Smooth muscle cell of the brain vasculature (primary cell): ENCODE data around the gene MAN1B1.

Experiments
- DNase-seq: peaks from one replicate; pipeline ENCODE4 v3.0.0-alpha.2; 2012; ENCODE audit warnings: low read depth, low spot score

MAN1B1 gene

GRCh38 chr9:137068539-137069507, 18.0 kb upstream of the MAN1B1 start:
- DNase-seq = no peak

- no peak for DNase-seq
Measured at GRCh38 chr9:137069508-137070091, 17.2 kb upstream of the MAN1B1 start.

- peak; percentile 50 for DNase-seq
Measured at GRCh38 chr9:137070201-137070905, 16.4 kb upstream of the MAN1B1 start, which contains the start of gene SAPCD2. TSS of gene SAPCD2 (minus strand) at chr9:137070557. CDS start at chr9:137070460, 97 bp downstream.

- DNase-seq = no peak
Measured at GRCh38 chr9:137070906-137071275, 15.9 kb upstream of the MAN1B1 start.

- DNase-seq = no peak
Measured at GRCh38 chr9:137071282-137071681, 15.5 kb upstream of the MAN1B1 start.

GRCh38 chr9:137073992-137074399, 12.8 kb upstream of the MAN1B1 start:
- DNase-seq = no peak

GRCh38 chr9:137074657-137075274, 12.0 kb upstream of the MAN1B1 start:
- no peak for DNase-seq

GRCh38 chr9:137075275-137075775, 11.5 kb upstream of the MAN1B1 start:
- DNase-seq = no peak

- no peak for DNase-seq
Measured at GRCh38 chr9:137076636-137077009, 10.2 kb upstream of the MAN1B1 start.

- DNase-seq = no peak
Measured at GRCh38 chr9:137077010-137077747, 9.6 kb upstream of the MAN1B1 start, which contains the start of gene UAP1L1. TSS of gene UAP1L1 (plus strand) at chr9:137077517. CDS start at chr9:137077533, 16 bp downstream.

- DNase-seq = no peak
Measured at GRCh38 chr9:137077758-137078693, 8.8 kb upstream of the MAN1B1 start.

GRCh38 chr9:137078701-137079400, 7.9 kb upstream of the MAN1B1 start:
- no peak for DNase-seq

- DNase-seq = no peak
Measured at GRCh38 chr9:137079401-137079787, 7.4 kb upstream of the MAN1B1 start.

- DNase-seq = no peak
Measured at GRCh38 chr9:137080260-137081122, 6.3 kb upstream of the MAN1B1 start.

- no peak for DNase-seq
Measured at GRCh38 chr9:137082222-137082924, 4.4 kb upstream of the MAN1B1 start.

GRCh38 chr9:137082925-137083290, 3.9 kb upstream of the MAN1B1 start:
- no peak for DNase-seq

GRCh38 chr9:137083394-137084004, 3.3 kb upstream of the MAN1B1 start:
- DNase-seq = peak; percentile 89
